Right lobe of liver (tissue), 4 donors: ENCODE data around the gene METTL8.

Experiments used
- CTCF ChIP-seq, 4 donors: fragments of 200-600 bp in 3 of 4; fragments of 450-650 bp in 1 of 4; IDR thresholded peaks; one replicate each; pipeline versions ENCODE4 v1.5.1 to v1.8.0; 2016 to 2022; ENCODE audit warnings: antibody characterized with exemption in 4 of 4, mild to moderate bottlenecking in 2 of 4
- POLR2A ChIP-seq: fragments of 450-650 bp; IDR thresholded peaks from one replicate; pipeline ENCODE4 v1.6.1; 2017; ENCODE audit warnings: antibody characterized with exemption, mild to moderate bottlenecking
- donor health status: DM: no; HTN: no; CAD: no.
- donor health status: DM: no; HTN: no; CAD: no.
- donor health status: DM: no; HTN: yes; CAD: no.

- no peak for TF ChIP-seq CTCF (IDR thresholded peaks at IDR 0.05)
- no peak for TF ChIP-seq POLR2A
These were observed 624 bp downstream of the METTL8 start for GRCh38 chr2:171432969-171433762.
